Measurements from ENCODE around the gene UPF2. TPM values are rescaled to one million over a fixed set of nuclear protein-coding genes. Genes with fewer than 3 reads are reported as not detected.

UPF2 gene
- total and polyA plus RNA-seq, 2 of the 13 experiments (the other 11 are each of a cell fraction or from before 2014, with no cell fraction given), result 6.2 to 14.5 TPM

GRCh38 chr10:11870900-11871400 is 171.7 kb downstream of the UPF2 start (continued):
- no peak for TF ChIP-seq PRDM4 (CRISPR knock-in tag; IDR thresholded peaks at IDR 0.05; ENCODE audit: borderline replicate concordance)

- in situ Hi-C loops (cut with HindIII; ENCODE audit: extremely low pct_ligation_motif_present, low pct_unique_long_range_greater_than_20kb), result no loop called here
- peaks cover 24% of the 10 kb centered on the region for H3K4me1 ChIP-seq (ENCODE audit: insufficient read depth, low read length)
- H3K4me3 ChIP-seq (replicated peaks in 1 of 3; ENCODE audit: insufficient read depth in 1 of 3, low read depth in 2 of 3, low read length in 3 of 3), result no peak overlapping the region
- no peaks in the 10 kb centered on the region for H4K20me1 ChIP-seq (ENCODE audit: insufficient read depth, low read length)
- no peaks in the 10 kb centered on the region for H3K79me2 ChIP-seq (ENCODE audit: insufficient read depth, low read length)
- no peaks in the 10 kb centered on the region for H3K27me3 ChIP-seq (ENCODE audit: control insufficient read depth in 1 of 2, insufficient read depth in 2 of 2, low read length in 2 of 2)
- H3K27ac ChIP-seq (ENCODE audit: extremely low read length, insufficient read depth, low read length), result no peak overlapping the region
- no peak overlapping the region for H2AFZ ChIP-seq (ENCODE audit: low read length)
- FAIRE-seq (no peak), ATAC-seq (no peak), DNase-seq (ENCODE audit: low spot score) (no peak)
- ChIA-PET POLR2A (no interaction called here), CTCF (ENCODE audit: low intra/inter-chr PET ratio, low total read pairs) (no interaction called here)
- intact Hi-C loops (cut with micrococcal nuclease; ENCODE audit: unreplicated experiment), result no loop called here
- no peak overlapping the region for H3K4me2 ChIP-seq (ENCODE audit: low read depth, low read length)
- H3K9me3 ChIP-seq (ENCODE audit: low read length), result no peaks in the 10 kb centered on the region
- WGBS (ENCODE audit: low lambda C conversion rate), result 98% methylated on average over 8 of the region's 8 CpGs
- H3K9ac ChIP-seq (ENCODE audit: insufficient read depth, low read depth, low read length), result no peak overlapping the region
- peaks cover 9 to 32% of the 10 kb centered on the region in 2 experiments for H3K36me3 ChIP-seq (replicated peaks in 1 of 2; ENCODE audit: control insufficient read depth in 1 of 2, insufficient read depth in 2 of 2, low read length in 2 of 2)
- no TSS peak for BruUV-seq (replicated peaks)
- TF ChIP-seq ZNF280B (CRISPR knock-in tag; IDR thresholded peaks at IDR 0.05; ENCODE audit: borderline replicate concordance), result no peak
- no peak for TF ChIP-seq ZNF607 (CRISPR knock-in tag; IDR thresholded peaks at IDR 0.05; ENCODE audit: borderline replicate concordance)
- TF ChIP-seq ATAD3A (CRISPR knock-in tag; IDR thresholded peaks at IDR 0.05), result no peak
- no peak for TF ChIP-seq KLF16 (CRISPR knock-in tag; IDR thresholded peaks at IDR 0.05)
- TF ChIP-seq ZNF570 (CRISPR knock-in tag; IDR thresholded peaks at IDR 0.05; ENCODE audit: borderline replicate concordance), result no peak
- TF ChIP-seq NR2C2 (CRISPR knock-in tag; IDR thresholded peaks at IDR 0.05; ENCODE audit: borderline replicate concordance), result no peak
- TF ChIP-seq ZBTB49 (CRISPR knock-in tag; IDR thresholded peaks at IDR 0.05; ENCODE audit: borderline replicate concordance), result no peak
- TF ChIP-seq ZNF672 (CRISPR knock-in tag; IDR thresholded peaks at IDR 0.05), result no peak
- no peak for TF ChIP-seq CBX1 (IDR thresholded peaks at IDR 0.05; ENCODE audit: low read depth)
- no peak for TF ChIP-seq ZSCAN31 (CRISPR knock-in tag; IDR thresholded peaks at IDR 0.05; ENCODE audit: low read depth)
- no peak for TF ChIP-seq ZNF24 (IDR thresholded peaks at IDR 0.05)
- no peak for TF ChIP-seq ZNF136 (CRISPR knock-in tag; IDR thresholded peaks at IDR 0.05; ENCODE audit: low read depth)
- no peak for TF ChIP-seq RAD51 (IDR thresholded peaks at IDR 0.05; ENCODE audit: borderline replicate concordance)
- TF ChIP-seq MBD4 (IDR thresholded peaks at IDR 0.05; ENCODE audit: borderline replicate concordance, low read length), result no peak
- no peak for TF ChIP-seq CBFB (CRISPR knock-in tag; IDR thresholded peaks at IDR 0.05)
- TF ChIP-seq AGO2 (optimal IDR thresholded peaks at IDR 0.05; ENCODE audit: low read depth, low read length), result no peak
- no peak for TF ChIP-seq SRY (CRISPR knock-in tag; IDR thresholded peaks at IDR 0.05)
- TF ChIP-seq KDM2A (CRISPR knock-in tag; IDR thresholded peaks at IDR 0.05; ENCODE audit: borderline replicate concordance, low read depth), result no peak
Observed at GRCh38 chr10:11870461-11870780, 172.2 kb downstream of the UPF2 start.
